Measurements from ENCODE around the gene DHDDS.

DNA sequence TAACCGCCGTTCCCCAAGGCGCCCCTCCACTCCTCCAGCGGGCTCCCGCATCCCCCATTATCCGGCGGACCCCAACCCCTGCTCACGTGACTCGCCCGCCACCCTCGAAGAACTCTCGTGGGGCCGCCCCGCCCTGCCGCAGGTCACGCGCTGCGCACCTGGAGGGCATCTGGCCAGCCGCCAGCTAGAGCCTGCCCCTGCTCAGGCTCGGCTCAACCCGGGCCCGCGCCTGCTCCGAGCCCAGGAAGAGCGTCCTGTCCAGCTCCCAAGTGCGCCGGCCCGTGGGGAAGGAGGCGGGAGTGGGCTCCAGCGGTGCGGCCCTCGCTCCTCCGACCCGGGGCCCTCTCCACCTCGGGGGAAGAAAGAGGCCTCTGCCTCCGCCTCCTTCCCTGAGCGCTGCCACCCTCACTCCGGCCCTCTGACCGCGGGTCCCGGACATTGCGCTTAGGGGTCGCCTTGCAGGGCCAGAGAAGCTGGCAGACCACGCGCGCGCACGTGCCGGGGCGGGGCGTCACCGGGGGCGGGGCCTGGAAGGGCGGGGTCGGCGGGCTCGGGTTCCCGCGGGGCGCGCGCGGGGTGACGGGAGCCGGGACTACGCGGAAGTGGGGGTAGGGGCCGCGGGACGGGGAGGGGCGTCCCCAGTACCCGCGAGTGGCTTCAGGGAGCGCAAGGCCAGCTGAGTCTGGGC is 68.5 kb downstream of the DHDDS start:
- TF ChIP-seq, protein P1, sequence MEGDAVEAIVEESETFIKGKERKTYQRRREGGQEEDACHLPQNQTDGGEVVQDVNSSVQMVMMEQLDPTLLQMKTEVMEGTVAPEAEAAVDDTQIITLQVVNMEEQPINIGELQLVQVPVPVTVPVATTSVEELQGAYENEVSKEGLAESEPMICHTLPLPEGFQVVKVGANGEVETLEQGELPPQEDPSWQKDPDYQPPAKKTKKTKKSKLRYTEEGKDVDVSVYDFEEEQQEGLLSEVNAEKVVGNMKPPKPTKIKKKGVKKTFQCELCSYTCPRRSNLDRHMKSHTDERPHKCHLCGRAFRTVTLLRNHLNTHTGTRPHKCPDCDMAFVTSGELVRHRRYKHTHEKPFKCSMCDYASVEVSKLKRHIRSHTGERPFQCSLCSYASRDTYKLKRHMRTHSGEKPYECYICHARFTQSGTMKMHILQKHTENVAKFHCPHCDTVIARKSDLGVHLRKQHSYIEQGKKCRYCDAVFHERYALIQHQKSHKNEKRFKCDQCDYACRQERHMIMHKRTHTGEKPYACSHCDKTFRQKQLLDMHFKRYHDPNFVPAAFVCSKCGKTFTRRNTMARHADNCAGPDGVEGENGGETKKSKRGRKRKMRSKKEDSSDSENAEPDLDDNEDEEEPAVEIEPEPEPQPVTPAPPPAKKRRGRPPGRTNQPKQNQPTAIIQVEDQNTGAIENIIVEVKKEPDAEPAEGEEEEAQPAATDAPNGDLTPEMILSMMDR (IDR thresholded peaks at IDR 0.05) = no peak
- TF ChIP-seq POLR2A (IDR thresholded peaks at IDR 0.05) = peak in 1 of 2 donors; percentile 28

Data from Peyer's patch (tissue), 4 donors.